K562 (cell line): ENCODE data around the gene STK11. TPM values are rescaled to one million over a fixed set of nuclear protein-coding genes. Genes with fewer than 3 reads are reported as not detected.
A peak's percentile ranks its signal among the peaks of the same experiment; 100 is the strongest.

Experiments used
- ASH1L ChIP-seq: fragments of 450-650 bp; IDR thresholded peaks from 2 replicates; pipeline ENCODE4 v1.6.1; 2018; ENCODE audit warnings: borderline replicate concordance, mild to moderate bottlenecking, low read depth; ENCODE audit not compliant: partially characterized antibody
- CBX3 ChIP-seq, 2 experiments: IDR thresholded peaks; 1 replicate in 1 of 2; 2 replicates in 1 of 2; pipeline ENCODE4 v1.6.1; 2012; ENCODE audit warnings: inconsistent platforms in 2 of 2, low read length in 2 of 2, borderline replicate concordance in 1 of 2, control low read depth in 1 of 2
- CCNT2 ChIP-seq: IDR thresholded peaks from 2 replicates; pipeline ENCODE4 v1.6.1; 2011; ENCODE audit warnings: borderline replicate concordance, low read depth, mild to moderate bottlenecking, moderate library complexity, mixed read lengths, low read length; ENCODE audit not compliant: insufficient read length; ENCODE audit errors: extremely low read depth
- EHMT2 ChIP-seq: fragments of 450-650 bp; IDR thresholded peaks from 2 replicates; pipeline ENCODE4 v1.6.1; 2018; ENCODE audit warnings: antibody characterized with exemption
- HSF4 ChIP-seq: fragments of 250-450 bp; sonication (Bioruptor Pico); IDR thresholded peaks from 2 replicates; pipeline ENCODE4 v2.1.2; 2022; ENCODE audit warnings: mild to moderate bottlenecking, moderate library complexity, borderline replicate concordance
- KAT2B ChIP-seq: IDR thresholded peaks from one replicate; pipeline ENCODE4 v1.6.1; 2012; ENCODE audit warnings: low read depth, mild to moderate bottlenecking, control low read depth, inconsistent platforms, low read length, moderate library complexity
- KDM2B ChIP-seq: fragments of 250-450 bp; sonication (Bioruptor Pico); IDR thresholded peaks from 2 replicates; pipeline ENCODE4 v1.8.0; 2021; ENCODE audit warnings: mild to moderate bottlenecking, moderate library complexity
- MCM5 ChIP-seq: fragments of 450-650 bp; IDR thresholded peaks from 2 replicates; pipeline ENCODE4 v1.6.1; 2016; ENCODE audit warnings: low read depth
- NCOA4 ChIP-seq: fragments of 450-650 bp; IDR thresholded peaks from 2 replicates; pipeline ENCODE4 v1.6.1; 2018; ENCODE audit warnings: mild to moderate bottlenecking; ENCODE audit not compliant: partially characterized antibody
- PURB ChIP-seq: sonication (generic); formaldehyde crosslinking; IDR thresholded peaks from 2 replicates; pipeline ENCODE4 v1.9.0; 2021; ENCODE audit warnings: low read depth, mild to moderate bottlenecking, missing genetic modification reagents
- SAFB ChIP-seq: fragments of 200-400 bp; formaldehyde crosslinking; IDR thresholded peaks from 2 replicates; pipeline ENCODE4 v1.6.1; 2017; ENCODE audit warnings: low read depth, low read length, borderline replicate concordance
- SMAD1 ChIP-seq: fragments of 150-350 bp; IDR thresholded peaks from 2 replicates; pipeline ENCODE4 v1.6.1; 2014; ENCODE audit warnings: low read length, low read depth; ENCODE audit not compliant: partially characterized antibody
- SOX6 ChIP-seq: fragments of 450-650 bp; IDR thresholded peaks from 2 replicates; pipeline ENCODE4 v1.6.1; 2014; ENCODE audit warnings: mild to moderate bottlenecking
- TAF1 ChIP-seq: IDR thresholded peaks from 2 replicates; pipeline ENCODE4 v1.6.1; 2011; ENCODE audit warnings: mild to moderate bottlenecking, low read length, moderate library complexity; ENCODE audit not compliant: insufficient read depth, control insufficient read depth, severe bottlenecking; ENCODE audit errors: extremely low read depth
- ZBTB17 ChIP-seq: fragments of 450-650 bp; formaldehyde crosslinking; IDR thresholded peaks from 2 replicates; pipeline ENCODE4 v1.4.0; 2020; ENCODE audit warnings: mild to moderate bottlenecking
- ZKSCAN1 ChIP-seq: fragments of 150-350 bp; IDR thresholded peaks from 2 replicates; pipeline ENCODE4 v1.6.1; 2016; ENCODE audit warnings: low read depth, low read length
- ZNF253 ChIP-seq: fragments of 250-450 bp; sonication (Bioruptor Pico); conservative IDR thresholded peaks from 2 replicates; pipeline ENCODE4 v1.6.1; 2021; ENCODE audit warnings: mild to moderate bottlenecking
- ZNF583 ChIP-seq: fragments of 250-450 bp; sonication (Bioruptor Pico); IDR thresholded peaks from 2 replicates; pipeline ENCODE4 v1.4.0; 2020
- polyA plus RNA-seq, 8 experiments: library from polyadenylated mRNA; depleted of rRNA in 4 of 8; stranded (reverse) in 5 of 8; unstranded in 3 of 8; fragments of >200 nt; fragmentation: Nextera tagmentation in 2 of 8; fragmentation: Illumina TruSeq in 1 of 8; extraction: Ambion mirVana in 2 of 8; extraction: Trizol in 1 of 8; gene quantifications; 2 replicates each; pipeline versions ENCODE4 v1.2.1 to v1.2.3, GENCODE V29; 2011 to 2014; ENCODE audit warnings: inconsistent platforms in 1 of 8, missing spikeins in 1 of 8
- total RNA-seq, 7 experiments: library from RNA; depleted of rRNA in 6 of 7; stranded (reverse); fragments of >200 nt in 6 of 7; fragmentation: Illumina TruSeq in 2 of 7; extraction: Trizol in 2 of 7; gene quantifications; 2 replicates each; pipeline versions ENCODE4 v1.2.1 to v1.2.3, GENCODE V29; 2011 to 2021; ENCODE audit warnings: low replicate concordance in 1 of 7
- TF ChIP-seq, protein P1 (sequence below): fragments of 250-450 bp; sonication (Bioruptor Pico); IDR thresholded peaks from 2 replicates; pipeline ENCODE4 v1.9.0; 2021; ENCODE audit warnings: mild to moderate bottlenecking, inconsistent platforms
- TF ChIP-seq, protein P2 (sequence below): sonication (generic); formaldehyde crosslinking; IDR thresholded peaks from 2 replicates; pipeline ENCODE4 v1.8.0; 2022; ENCODE audit warnings: mild to moderate bottlenecking, missing genetic modification reagents
- TF ChIP-seq, protein P3 (sequence below): sonication (generic); formaldehyde crosslinking; IDR thresholded peaks from 2 replicates; pipeline ENCODE4 v1.8.1; 2023; ENCODE audit warnings: mild to moderate bottlenecking, missing genetic modification reagents
- TF ChIP-seq, protein P4 (sequence below), 2 experiments: fragments of 450-650 bp in 1 of 2; sonication (generic) in 1 of 2; formaldehyde crosslinking in 1 of 2; IDR thresholded peaks in 1 of 2; conservative IDR thresholded peaks in 1 of 2; 2 replicates each; pipeline versions ENCODE4 v1.6.1 to v1.8.1; 2016 to 2023; ENCODE audit warnings: mild to moderate bottlenecking in 2 of 2, moderate library complexity in 2 of 2, inconsistent platforms in 1 of 2, missing genetic modification reagents in 1 of 2

STK11 gene
- total and polyA plus RNA-seq, 9 of the 15 experiments (the other 6 are each of a cell fraction or from before 2014, with no cell fraction given): 0.15 to 96.5 (median 31.7) TPM

DNA sequence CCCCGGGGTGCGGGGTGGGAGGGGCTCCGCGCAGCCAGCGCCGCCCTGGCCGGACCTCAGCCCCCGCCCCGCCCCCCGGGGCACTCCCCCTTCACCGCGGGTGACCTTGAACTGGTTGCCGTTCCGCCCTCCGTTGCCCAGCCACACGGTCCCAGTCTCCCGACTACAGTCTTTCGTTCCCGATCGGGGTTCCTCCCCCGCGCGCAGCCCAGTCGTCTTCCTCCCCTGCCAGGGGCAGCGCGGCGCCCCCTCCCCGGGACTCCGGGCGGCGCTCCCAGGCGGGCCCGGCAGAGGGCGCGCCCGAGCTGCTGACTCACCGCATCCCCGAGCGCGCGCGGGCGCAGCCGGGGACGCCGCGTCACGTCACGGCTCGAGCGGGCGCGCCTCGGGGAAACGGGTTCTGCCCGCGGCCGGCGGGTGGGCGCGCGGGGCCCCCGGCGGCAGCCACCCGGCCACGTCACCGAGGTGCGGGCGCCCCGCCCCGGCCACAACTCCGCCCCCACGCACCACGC lies 43.3 kb downstream of the STK11 start (continued):
- TF ChIP-seq ZNF583 (CRISPR knock-in tag) (no peak), ZBTB17 (peak; percentile 34; the same call in 1 of the 2 replicates), ASH1L (no peak), SAFB (peak; percentile 93), CCNT2 (peak; percentile 81), NCOA4 (no peak), KAT2B (no peak), SMAD1 (peak; percentile 15), PURB (CRISPR knock-in tag) (no peak), CBX3 (IDR thresholded peaks at IDR 0.05; ENCODE audit: borderline replicate concordance in 1 of 2, low read length in 2 of 2) (no peak), SOX6 (0 out of 2 replicates have a peak, but pooled peaks have one; percentile 16), ZNF253 (no peak), EHMT2 (no peak), TAF1 (peak; percentile 9), MCM5 (no peak), ZKSCAN1 (no peak), HSF4 (CRISPR knock-in tag) (no peak), KDM2B (CRISPR knock-in tag) (no peak)
- TF ChIP-seq, protein P1, sequence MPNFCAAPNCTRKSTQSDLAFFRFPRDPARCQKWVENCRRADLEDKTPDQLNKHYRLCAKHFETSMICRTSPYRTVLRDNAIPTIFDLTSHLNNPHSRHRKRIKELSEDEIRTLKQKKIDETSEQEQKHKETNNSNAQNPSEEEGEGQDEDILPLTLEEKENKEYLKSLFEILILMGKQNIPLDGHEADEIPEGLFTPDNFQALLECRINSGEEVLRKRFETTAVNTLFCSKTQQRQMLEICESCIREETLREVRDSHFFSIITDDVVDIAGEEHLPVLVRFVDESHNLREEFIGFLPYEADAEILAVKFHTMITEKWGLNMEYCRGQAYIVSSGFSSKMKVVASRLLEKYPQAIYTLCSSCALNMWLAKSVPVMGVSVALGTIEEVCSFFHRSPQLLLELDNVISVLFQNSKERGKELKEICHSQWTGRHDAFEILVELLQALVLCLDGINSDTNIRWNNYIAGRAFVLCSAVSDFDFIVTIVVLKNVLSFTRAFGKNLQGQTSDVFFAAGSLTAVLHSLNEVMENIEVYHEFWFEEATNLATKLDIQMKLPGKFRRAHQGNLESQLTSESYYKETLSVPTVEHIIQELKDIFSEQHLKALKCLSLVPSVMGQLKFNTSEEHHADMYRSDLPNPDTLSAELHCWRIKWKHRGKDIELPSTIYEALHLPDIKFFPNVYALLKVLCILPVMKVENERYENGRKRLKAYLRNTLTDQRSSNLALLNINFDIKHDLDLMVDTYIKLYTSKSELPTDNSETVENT (CRISPR knock-in tag): 0 out of 2 replicates have a peak, but pooled peaks have one; percentile 27
- TF ChIP-seq, protein P2, sequence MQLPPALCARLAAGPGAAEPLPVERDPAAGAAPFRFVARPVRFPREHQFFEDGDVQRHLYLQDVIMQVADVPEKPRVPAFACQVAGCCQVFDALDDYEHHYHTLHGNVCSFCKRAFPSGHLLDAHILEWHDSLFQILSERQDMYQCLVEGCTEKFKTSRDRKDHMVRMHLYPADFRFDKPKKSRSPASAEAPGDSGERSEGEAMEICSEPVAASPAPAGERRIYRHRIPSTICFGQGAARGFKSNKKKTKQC (CRISPR knock-in tag): no peak
- TF ChIP-seq, protein P3, sequence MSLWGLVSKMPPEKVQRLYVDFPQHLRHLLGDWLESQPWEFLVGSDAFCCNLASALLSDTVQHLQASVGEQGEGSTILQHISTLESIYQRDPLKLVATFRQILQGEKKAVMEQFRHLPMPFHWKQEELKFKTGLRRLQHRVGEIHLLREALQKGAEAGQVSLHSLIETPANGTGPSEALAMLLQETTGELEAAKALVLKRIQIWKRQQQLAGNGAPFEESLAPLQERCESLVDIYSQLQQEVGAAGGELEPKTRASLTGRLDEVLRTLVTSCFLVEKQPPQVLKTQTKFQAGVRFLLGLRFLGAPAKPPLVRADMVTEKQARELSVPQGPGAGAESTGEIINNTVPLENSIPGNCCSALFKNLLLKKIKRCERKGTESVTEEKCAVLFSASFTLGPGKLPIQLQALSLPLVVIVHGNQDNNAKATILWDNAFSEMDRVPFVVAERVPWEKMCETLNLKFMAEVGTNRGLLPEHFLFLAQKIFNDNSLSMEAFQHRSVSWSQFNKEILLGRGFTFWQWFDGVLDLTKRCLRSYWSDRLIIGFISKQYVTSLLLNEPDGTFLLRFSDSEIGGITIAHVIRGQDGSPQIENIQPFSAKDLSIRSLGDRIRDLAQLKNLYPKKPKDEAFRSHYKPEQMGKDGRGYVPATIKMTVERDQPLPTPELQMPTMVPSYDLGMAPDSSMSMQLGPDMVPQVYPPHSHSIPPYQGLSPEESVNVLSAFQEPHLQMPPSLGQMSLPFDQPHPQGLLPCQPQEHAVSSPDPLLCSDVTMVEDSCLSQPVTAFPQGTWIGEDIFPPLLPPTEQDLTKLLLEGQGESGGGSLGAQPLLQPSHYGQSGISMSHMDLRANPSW (CRISPR knock-in tag): 0 out of 2 replicates have a peak, but pooled peaks have one; percentile 37
- TF ChIP-seq, protein P4, sequence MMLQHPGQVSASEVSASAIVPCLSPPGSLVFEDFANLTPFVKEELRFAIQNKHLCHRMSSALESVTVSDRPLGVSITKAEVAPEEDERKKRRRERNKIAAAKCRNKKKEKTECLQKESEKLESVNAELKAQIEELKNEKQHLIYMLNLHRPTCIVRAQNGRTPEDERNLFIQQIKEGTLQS (IDR thresholded peaks at IDR 0.05): peak; percentile 62
- TF ChIP-seq, protein P4 (CRISPR knock-in tag; conservative IDR thresholded peaks at IDR 0.05): peak; percentile 86
